Activated naive CD4-positive, alpha-beta T cell treated with anti-CD3 and anti-CD28 coated beads for 36 hours (primary cell): ENCODE measurements around the gene USP40. TPM values are rescaled to one million over a fixed set of nuclear protein-coding genes. Genes with fewer than 3 reads are reported as not detected.
"Not testable (repeated sequence)": the region's sequence is repeated elsewhere in the genome, so short reads cannot be mapped to it uniquely, and the experiment has no call there.

Source experiments
- CTCF ChIA-PET: fragments of 350-600 bp; sonication (Branson Sonifier 250); formaldehyde crosslinking; loops from one replicate; lab custom pipeline; 2021; ENCODE audit warnings: antibody characterized with exemption; lab: Charles Lee
- DNase-seq: peaks from one replicate; pipeline ENCODE4 v3.0.0-alpha.2; 2020
- H3K27ac Mint-ChIP-seq: one replicate; pipeline ENCODE4 v1.8.0; 2021; ENCODE audit warnings: mild to moderate bottlenecking, mixed read lengths
- H3K27me3 Mint-ChIP-seq: one replicate; pipeline ENCODE4 v1.8.0; 2021; ENCODE audit warnings: low read depth, mixed read lengths
- H3K36me3 Mint-ChIP-seq: one replicate; pipeline ENCODE4 v1.8.0; 2021; ENCODE audit warnings: low read depth, mixed read lengths
- H3K4me1 Mint-ChIP-seq: one replicate; pipeline ENCODE4 v1.8.0; 2021; ENCODE audit warnings: low read depth, mixed read lengths
- H3K4me3 Mint-ChIP-seq: one replicate; pipeline ENCODE4 v1.8.0; 2021; ENCODE audit warnings: mild to moderate bottlenecking, moderate library complexity, mixed read lengths
- H3K9me3 Mint-ChIP-seq: one replicate; pipeline ENCODE4 v1.8.0; 2021; ENCODE audit warnings: mixed read lengths
- intact Hi-C: fragments of 100-400 bp; cut with micrococcal nuclease; formaldehyde crosslinking; loops from one replicate; pipeline ENCODE4 v1.15.1; 2023
- total RNA-seq, 2 experiments: library from RNA; stranded (reverse); gene quantifications; one replicate each; pipeline ENCODE4 v1.2.3, GENCODE V29; 2021

USP40 gene, protein sequence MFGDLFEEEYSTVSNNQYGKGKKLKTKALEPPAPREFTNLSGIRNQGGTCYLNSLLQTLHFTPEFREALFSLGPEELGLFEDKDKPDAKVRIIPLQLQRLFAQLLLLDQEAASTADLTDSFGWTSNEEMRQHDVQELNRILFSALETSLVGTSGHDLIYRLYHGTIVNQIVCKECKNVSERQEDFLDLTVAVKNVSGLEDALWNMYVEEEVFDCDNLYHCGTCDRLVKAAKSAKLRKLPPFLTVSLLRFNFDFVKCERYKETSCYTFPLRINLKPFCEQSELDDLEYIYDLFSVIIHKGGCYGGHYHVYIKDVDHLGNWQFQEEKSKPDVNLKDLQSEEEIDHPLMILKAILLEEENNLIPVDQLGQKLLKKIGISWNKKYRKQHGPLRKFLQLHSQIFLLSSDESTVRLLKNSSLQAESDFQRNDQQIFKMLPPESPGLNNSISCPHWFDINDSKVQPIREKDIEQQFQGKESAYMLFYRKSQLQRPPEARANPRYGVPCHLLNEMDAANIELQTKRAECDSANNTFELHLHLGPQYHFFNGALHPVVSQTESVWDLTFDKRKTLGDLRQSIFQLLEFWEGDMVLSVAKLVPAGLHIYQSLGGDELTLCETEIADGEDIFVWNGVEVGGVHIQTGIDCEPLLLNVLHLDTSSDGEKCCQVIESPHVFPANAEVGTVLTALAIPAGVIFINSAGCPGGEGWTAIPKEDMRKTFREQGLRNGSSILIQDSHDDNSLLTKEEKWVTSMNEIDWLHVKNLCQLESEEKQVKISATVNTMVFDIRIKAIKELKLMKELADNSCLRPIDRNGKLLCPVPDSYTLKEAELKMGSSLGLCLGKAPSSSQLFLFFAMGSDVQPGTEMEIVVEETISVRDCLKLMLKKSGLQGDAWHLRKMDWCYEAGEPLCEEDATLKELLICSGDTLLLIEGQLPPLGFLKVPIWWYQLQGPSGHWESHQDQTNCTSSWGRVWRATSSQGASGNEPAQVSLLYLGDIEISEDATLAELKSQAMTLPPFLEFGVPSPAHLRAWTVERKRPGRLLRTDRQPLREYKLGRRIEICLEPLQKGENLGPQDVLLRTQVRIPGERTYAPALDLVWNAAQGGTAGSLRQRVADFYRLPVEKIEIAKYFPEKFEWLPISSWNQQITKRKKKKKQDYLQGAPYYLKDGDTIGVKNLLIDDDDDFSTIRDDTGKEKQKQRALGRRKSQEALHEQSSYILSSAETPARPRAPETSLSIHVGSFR
- total RNA-seq, result 10 to 100 TPM; 15.3 to 17.5 TPM

GRCh38 chr2:233566141-233566956 lies at the start of gene USP40:
Gene USP40, minus strand, starts transcription at chr2:233566782. Its CDS starts 1,228 bp downstream, at chr2:233565554.
- intact Hi-C loops, result loop anchor here (1.0 to 10.0 kb wide), 5 partner anchors 149 to 502 kb away; partner anchors contain the start of genes DGKD, HJURP and INPP5D
- Mint-ChIP-seq H3K4me1 (peaks cover 9% of the 10 kb centered on the region), H3K27ac (peak within 1 kb of the TSS; percentile 92), H3K27me3 (no peaks in the 10 kb centered on the region), H3K4me3 (peak within 1 kb of the TSS; percentile 92), H3K36me3 (no peaks in the 10 kb centered on the region), H3K9me3 (no peaks in the 10 kb centered on the region)
- CTCF ChIA-PET, result no interaction called here
- peak; percentile 75 for DNase-seq

GRCh38 chr2:233611284-233611683 lies 44.7 kb upstream of the USP40 start:
- H3K27ac Mint-ChIP-seq, result no peak overlapping the region
- DNase-seq, result no peak
- H3K27me3 Mint-ChIP-seq, result peaks cover 18% of the 10 kb centered on the region
- intact Hi-C loops, result no loop called here
- H3K4me3 Mint-ChIP-seq, result no peak overlapping the region
- H3K9me3 Mint-ChIP-seq, result peaks cover 13% of the 10 kb centered on the region
- no peaks in the 10 kb centered on the region for H3K4me1 Mint-ChIP-seq
- CTCF ChIA-PET, result no interaction called here
- no peaks in the 10 kb centered on the region for H3K36me3 Mint-ChIP-seq

- Mint-ChIP-seq H3K36me3 (no peaks in the 10 kb centered on the region), H3K4me1 (no peaks in the 10 kb centered on the region), H3K27ac (no peak overlapping the region), H3K4me3 (no peak overlapping the region), H3K9me3 (peaks cover 8% of the 10 kb centered on the region), H3K27me3 (peaks cover 2% of the 10 kb centered on the region)
- intact Hi-C loops, result no loop called here
- CTCF ChIA-PET, result interaction anchor here (0.6 kb wide), 1 partner anchor 264 kb away, joined by 3 read pairs; no protein-coding TSS in a partner anchor
- DNase-seq, result no peak
Observed at GRCh38 chr2:233605680-233606079, 39.1 kb upstream of the USP40 start.

DNA sequence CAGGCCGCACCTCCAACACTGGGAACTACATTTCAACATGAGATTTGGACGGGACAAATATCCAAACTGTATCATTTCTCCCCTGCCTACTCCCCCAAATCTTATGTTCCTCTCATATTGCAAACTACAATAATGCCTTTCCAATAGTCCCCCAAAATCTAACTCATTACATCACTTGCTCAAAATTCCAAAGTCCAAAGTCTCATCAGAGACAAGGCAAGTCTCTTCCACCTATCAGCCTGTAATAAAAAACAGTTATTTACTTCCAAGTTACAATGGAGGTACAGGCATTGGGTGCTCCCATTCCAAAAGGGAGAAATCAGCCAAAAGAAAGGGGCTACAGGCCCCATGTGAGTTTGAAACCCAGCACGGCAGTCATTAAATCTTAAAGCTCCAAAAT lies 38.2 kb upstream of the USP40 start:
- Mint-ChIP-seq H3K4me3 (no peak overlapping the region), H3K27ac (no peak overlapping the region), H3K9me3 (peaks cover 3% of the 10 kb centered on the region), H3K27me3 (peaks cover 6% of the 10 kb centered on the region), H3K36me3 (no peaks in the 10 kb centered on the region), H3K4me1 (no peaks in the 10 kb centered on the region)
- CTCF ChIA-PET, result interaction anchor here (0.6 kb wide), 1 partner anchor 263 kb away, joined by 3 read pairs; no protein-coding TSS in a partner anchor
- DNase-seq, result no peak
- intact Hi-C loops, result no loop called here

- intact Hi-C loops, result no loop called here
- Mint-ChIP-seq H3K36me3 (no peaks in the 10 kb centered on the region), H3K27me3 (peaks cover 6% of the 10 kb centered on the region), H3K4me3 (no peak overlapping the region), H3K9me3 (peaks cover 3% of the 10 kb centered on the region), H3K27ac (no peak overlapping the region), H3K4me1 (no peaks in the 10 kb centered on the region)
- no peak for DNase-seq
- CTCF ChIA-PET, result interaction anchor here (0.7 kb wide), 1 partner anchor 503 kb away, joined by 3 read pairs; no protein-coding TSS in a partner anchor
Observed at GRCh38 chr2:233603520-233603919, 36.9 kb upstream of the USP40 start.

GRCh38 chr2:233602076-233602475 lies 35.5 kb upstream of the USP40 start:
- Mint-ChIP-seq H3K27me3 (peaks cover 6% of the 10 kb centered on the region), H3K4me1 (no peaks in the 10 kb centered on the region), H3K4me3 (no peak overlapping the region), H3K9me3 (peaks cover 3% of the 10 kb centered on the region), H3K27ac (no peak overlapping the region), H3K36me3 (no peaks in the 10 kb centered on the region)
- CTCF ChIA-PET, result interaction anchor here (0.7 kb wide), 1 partner anchor 263 kb away, joined by 3 read pairs; no protein-coding TSS in a partner anchor
- intact Hi-C loops, result no loop called here
- no peak for DNase-seq

GRCh38 chr2:233600386-233600785 lies 33.8 kb upstream of the USP40 start:
- H3K36me3 Mint-ChIP-seq, result no peaks in the 10 kb centered on the region
- no peak overlapping the region for H3K4me3 Mint-ChIP-seq
- no peak overlapping the region for H3K27ac Mint-ChIP-seq
- H3K4me1 Mint-ChIP-seq, result no peaks in the 10 kb centered on the region
- peaks cover 6% of the 10 kb centered on the region for H3K27me3 Mint-ChIP-seq
- peaks cover 3% of the 10 kb centered on the region for H3K9me3 Mint-ChIP-seq
- no peak for DNase-seq
- intact Hi-C loops, result no loop called here
- CTCF ChIA-PET, result no interaction called here

- Mint-ChIP-seq H3K27me3 (peaks cover 6% of the 10 kb centered on the region), H3K27ac (no peak overlapping the region), H3K4me1 (no peaks in the 10 kb centered on the region), H3K36me3 (no peaks in the 10 kb centered on the region), H3K9me3 (peaks cover 3% of the 10 kb centered on the region), H3K4me3 (no peak overlapping the region)
- CTCF ChIA-PET, result no interaction called here
- DNase-seq, result no peak
- intact Hi-C loops, result no loop called here
Observed at GRCh38 chr2:233598952-233599351, 32.4 kb upstream of the USP40 start.

DNA sequence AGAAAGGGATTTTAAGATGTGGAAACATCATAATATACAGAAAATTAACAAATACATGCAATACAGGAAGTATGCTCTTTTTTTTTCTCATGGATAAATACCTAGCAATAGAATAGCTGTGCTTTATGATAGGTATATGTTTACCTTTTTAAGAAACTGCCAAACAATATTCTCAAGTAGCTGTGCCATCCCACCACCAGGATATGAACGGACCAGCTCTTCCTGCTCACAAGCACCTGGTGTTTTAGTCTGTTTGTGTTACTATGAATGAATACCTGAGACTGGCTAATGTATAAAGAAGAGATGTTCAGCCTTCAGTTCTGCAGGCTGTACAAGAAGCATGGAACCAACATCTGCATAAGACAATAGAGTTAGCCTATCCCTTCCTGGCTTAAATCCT lies 30.9 kb upstream of the USP40 start:
- CTCF ChIA-PET, result interaction anchor here (0.7 to 1.1 kb wide), 4 partner anchors 13 to 258 kb away, joined by 3 to 6 read pairs (median 3); no protein-coding TSS in a partner anchor
- H3K27ac Mint-ChIP-seq, result no peak overlapping the region

DNA sequence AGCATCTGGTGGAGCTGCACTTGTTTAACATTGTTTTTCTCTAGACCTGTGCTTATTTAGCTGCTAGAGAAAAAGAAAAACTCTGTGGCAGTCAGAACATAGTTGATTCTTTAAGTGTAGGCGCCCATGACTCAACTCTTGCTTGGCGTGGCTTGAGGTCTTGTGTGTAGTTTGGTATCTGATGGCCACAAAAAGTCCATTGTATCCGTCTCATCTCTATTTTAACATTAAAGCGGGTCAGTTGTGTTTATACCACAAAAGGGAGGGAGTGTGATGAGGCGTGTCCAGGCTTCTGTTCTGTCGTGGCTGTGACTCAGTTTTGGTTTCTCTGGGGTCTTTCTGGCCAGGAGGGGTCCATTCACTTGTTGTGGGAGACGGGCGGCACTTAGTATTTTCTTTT lies 26.6 kb upstream of the USP40 start:
- no peaks in the 10 kb centered on the region for H3K4me1 Mint-ChIP-seq
- H3K9me3 Mint-ChIP-seq, result no peaks in the 10 kb centered on the region
- no peaks in the 10 kb centered on the region for H3K36me3 Mint-ChIP-seq
- intact Hi-C loops, result no loop called here
- CTCF ChIA-PET, result no interaction called here
- no peak overlapping the region for H3K27ac Mint-ChIP-seq
- DNase-seq, result no peak
- no peak overlapping the region for H3K4me3 Mint-ChIP-seq
- peaks cover 2% of the 10 kb centered on the region for H3K27me3 Mint-ChIP-seq

More for the DNA sequence above, 30.9 kb upstream of the USP40 start:
- Mint-ChIP-seq H3K36me3 (no peaks in the 10 kb centered on the region), H3K4me3 (no peak overlapping the region), H3K27me3 (peaks cover 6% of the 10 kb centered on the region), H3K4me1 (no peaks in the 10 kb centered on the region), H3K9me3 (no peaks in the 10 kb centered on the region)
- intact Hi-C loops, result no loop called here
- no peak for DNase-seq

GRCh38 chr2:233592706-233593105 lies 26.1 kb upstream of the USP40 start:
- intact Hi-C loops, H3K4me3 Mint-ChIP-seq, H3K4me1 Mint-ChIP-seq, DNase-seq, H3K27me3 Mint-ChIP-seq, CTCF ChIA-PET, H3K36me3 Mint-ChIP-seq, H3K27ac Mint-ChIP-seq, H3K9me3 Mint-ChIP-seq: not testable (repeated sequence)
